EH (cell line): ENCODE results near the gene HILPDA.
"Not testable (repeated sequence)": the region's sequence is repeated elsewhere in the genome, so short reads cannot be mapped to it uniquely, and the experiment has no call there.

Experiments
- DNase-seq: peaks from one replicate; pipeline ENCODE4 v3.0.0-alpha.2; 2015; ENCODE audit warnings: low read depth

Gene HILPDA

DNA sequence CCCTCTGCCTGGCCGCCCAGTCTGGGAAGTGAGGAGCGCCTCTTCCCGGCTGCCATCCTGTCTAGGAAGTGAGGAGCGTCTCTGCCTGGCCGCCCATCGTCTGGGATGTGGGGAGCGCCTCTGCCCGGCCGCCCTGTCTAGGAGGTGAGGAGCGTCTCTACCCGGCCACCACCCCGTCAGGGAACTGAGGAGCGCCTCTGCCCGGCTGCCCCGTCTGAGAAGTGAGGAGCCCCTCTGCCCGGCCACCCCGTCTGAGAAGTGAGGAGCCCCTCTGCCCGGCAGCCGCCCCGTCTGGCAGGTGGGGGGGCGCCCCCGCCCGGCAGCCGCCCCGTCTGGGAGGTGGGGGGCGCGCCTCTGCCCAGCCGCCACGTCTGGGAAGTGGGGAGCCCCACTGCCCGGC is 7.7 kb downstream of the HILPDA start:
- not testable (repeated sequence) for DNase-seq

DNA sequence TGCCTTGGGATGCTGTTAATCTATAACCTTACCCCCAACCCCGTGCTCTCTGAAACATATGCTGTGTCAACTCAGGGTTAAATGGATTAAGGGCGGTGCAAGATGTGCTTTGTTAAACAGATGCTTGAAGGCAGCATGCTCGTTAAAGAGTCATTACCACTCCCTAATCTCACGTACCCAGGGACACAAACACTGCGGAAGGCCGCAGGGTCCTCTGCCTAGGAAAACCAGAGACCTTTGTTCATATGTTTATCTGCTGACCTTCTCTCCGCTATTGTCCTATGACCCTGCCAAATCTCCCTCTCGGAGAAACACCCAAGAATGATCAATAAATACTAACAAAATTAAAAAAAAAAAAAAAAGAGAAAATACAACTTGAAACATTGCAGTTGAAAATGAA is 8.3 kb downstream of the HILPDA start:
- not testable (repeated sequence) for DNase-seq

DNA sequence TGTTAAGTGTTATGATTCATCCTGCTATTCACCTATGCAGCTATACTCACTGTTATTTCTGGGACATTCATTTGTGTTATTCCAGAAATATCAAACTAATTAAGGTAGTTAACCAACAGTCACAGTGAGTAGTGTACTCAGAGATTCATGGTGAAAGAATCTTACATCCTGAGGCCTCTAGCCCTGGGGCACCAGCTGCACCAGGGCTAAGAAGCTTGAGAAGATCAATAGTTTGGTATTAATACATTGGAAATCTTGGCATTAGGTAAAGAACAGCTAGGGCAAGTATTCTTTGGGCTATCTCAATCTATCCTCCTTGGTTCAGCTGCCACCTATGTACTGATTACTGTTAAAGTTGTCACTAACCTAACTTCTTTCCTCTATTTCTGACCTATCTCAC is 11.2 kb downstream of the HILPDA start:
- not testable (repeated sequence) for DNase-seq

DNA sequence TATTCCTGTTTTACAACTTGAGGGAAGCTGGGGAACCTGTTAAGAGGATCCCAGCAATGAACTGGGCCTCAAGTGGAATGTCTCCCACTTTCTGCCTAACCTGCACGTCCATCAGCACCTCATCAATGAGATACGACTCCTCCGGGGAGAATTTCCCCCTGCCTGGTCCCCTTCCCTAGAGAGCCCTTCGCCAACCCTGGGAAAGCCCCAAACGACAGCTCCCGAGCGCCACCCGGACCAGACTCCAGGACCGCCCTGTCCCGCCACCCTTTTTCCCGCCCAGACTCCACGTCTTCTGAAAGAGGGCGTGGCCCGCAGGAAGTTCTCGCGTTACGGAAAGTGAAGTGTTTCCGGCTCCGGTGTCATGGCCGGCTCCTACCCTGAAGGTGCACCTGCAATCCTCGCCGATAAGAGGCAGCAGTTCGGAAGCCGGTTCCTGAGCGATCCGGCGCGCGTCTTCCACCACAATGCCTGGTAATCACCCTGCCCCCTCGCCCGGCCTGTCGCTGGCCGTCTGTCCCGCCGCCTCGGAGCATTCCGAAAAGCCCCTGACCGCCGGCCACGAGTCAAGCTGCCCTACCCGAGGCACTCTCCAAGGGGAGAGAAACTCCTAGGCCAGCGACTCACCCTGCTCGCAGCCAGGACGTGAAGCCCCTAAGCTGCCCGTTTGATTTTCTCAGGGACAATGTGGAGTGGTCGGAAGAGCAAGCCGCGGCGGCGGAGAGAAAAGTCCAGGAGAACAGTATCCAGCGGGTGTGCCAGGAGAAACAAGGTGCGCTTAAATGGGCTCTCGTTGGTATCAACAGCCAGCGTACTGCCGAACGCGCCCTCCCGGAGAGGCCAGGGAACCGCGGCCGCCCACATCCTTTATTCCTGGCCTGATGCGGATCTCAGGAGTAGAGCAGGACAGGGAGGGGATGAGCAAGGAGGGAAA is 21.0 kb downstream of the HILPDA start, which contains the start of gene METTL2B:
Gene METTL2B (plus strand): TSS at position 347 of the 934 bp plus-strand sequence. CDS start 18 bp downstream, at position 365.
- DNase-seq = peak; percentile 93

DNA sequence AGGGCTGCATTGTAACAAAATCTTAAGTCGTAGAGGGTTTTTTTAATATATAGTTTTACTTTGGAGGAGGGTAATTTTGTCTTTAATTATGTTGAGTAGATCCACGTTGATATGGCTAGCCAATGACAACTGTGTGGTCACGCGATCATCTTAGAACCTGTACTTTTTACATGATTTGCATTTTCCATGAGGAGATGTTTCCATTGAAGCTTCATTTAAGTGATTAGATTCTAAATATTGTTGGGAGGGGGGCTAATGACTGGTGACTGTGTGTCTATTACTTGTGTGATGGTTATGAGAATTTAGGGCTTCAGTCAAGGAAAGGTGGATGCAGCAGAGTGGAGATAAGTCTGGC is 21.6 kb downstream of the HILPDA start:
- not testable (repeated sequence) for DNase-seq

DNA sequence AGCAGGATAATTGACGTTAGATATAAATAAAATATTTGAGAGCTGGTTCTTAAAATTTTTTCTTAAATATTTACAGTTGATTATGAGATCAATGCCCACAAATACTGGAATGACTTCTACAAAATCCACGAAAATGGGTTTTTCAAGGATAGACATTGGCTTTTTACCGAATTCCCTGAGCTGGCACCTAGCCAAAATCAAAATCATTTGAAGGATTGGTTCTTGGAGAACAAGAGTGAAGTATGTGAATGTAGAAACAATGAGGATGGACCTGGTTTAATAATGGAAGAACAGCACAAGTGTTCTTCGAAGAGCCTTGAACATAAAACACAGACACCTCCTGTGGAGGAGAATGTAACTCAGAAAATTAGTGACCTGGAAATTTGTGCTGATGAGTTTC is 23.4 kb downstream of the HILPDA start:
- not testable (repeated sequence) for DNase-seq

DNA sequence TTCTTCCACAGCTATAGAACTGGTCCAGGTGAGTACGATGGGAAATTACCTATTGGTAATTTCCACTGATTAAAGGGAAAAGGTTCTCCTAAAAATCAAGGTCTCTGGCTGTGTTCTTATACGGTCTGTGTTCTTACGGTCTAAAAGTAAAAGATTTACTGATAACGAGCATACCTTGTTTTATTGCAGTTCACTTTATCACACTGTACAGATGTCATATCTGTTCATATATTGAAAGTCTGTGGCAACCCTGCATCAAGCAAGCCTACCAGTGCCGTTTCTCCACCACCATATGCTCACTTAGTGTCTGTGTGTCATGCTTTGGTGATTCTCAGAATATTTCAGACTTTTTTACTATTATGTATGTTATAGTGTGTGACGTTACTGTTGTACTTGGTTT is 32.5 kb downstream of the HILPDA start:
- not testable (repeated sequence) for DNase-seq

DNA sequence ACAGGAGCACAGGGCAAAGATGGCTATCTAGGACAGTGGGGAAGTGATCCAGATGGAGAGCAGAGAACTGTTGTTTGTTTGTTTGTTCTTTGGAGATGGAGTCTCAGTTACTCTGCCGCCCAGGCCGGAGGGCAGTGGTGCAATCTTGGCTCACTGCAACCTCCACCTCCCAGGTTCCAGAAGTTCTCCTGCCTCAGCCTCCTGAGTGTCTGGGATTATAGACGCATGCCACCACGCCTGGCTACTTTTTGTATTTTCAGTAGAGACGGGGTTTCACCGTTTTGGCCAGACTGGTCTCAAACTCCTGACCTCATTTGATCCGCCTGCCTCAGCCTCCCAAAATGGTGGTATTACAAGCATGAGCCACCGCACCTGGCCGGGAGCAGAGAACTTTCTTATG is 41.7 kb downstream of the HILPDA start:
- DNase-seq = no peak

DNA sequence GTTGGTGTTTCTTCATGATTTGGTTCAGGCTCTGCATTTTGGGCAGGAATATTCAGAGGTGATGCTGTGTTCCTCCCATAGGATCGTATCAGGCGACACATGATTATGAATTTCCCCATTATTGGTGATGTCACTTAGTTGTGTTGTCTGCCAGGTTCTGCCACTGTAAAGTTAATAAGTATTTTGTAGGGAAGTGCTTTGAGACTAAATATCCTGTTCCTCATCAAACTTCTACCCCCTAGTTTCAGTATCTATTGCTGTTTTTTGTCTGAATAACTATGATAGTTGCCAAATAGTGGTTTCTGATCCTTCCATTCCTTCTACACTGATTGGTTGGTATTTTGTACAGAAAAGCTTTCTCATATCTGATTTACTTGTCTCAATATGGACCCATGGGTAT is 49.7 kb downstream of the HILPDA start:
- DNase-seq = not testable (repeated sequence)

DNA sequence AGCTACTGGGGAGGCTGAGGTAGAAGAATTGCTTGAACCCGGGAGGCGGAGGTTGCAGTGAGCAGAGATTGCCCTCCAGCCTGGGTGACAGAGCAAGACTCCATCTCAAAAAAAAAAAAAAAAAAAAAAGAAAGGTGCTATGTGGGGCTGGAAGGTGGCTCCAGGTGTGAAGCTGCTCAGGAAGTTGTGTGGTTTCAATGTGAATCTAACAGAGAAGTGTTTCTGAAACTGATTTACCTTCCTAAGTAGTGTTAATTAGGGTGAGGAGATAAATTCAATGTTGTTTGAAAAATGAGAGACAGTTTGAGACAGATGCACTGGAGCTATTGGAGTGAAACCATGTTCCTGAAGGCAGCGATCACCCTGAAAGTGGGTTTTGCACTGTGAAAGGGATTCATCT is 51.1 kb downstream of the HILPDA start:
- DNase-seq = not testable (repeated sequence)

DNA sequence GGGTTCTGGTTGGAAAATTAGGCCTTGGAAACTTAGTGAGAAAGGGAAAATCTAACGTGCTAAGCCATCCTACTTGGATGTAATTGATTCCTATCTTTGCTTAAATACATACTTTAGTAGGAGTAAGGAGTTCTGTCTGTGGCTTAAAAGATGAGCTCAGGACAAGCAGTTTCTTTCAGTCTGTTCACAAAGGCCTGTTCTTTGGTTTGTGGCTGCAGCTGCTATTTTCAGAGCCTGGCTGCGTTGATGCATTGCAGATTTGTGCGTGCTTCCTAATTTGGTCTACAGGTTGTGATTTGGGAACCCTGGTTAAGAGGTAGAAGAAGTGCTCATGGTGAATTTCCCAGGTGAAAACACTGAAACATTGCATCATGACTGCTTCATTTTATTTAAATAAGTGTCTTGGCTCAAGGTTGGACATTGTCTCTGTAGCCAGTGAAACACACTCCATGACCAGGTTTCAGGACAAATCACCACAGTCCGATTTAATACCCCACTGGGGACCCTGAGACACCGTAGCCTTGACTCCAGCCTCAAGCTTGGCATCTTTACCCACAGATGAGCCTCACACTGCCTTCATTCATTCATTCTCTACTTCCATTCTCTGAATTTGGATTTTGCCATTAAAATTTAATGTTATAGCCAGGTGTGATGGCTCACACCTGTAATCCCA is 51.8 kb downstream of the HILPDA start:
- not testable (repeated sequence) for DNase-seq
